H9 (cell line): ENCODE data around the gene ANKHD1. TPM values are rescaled to one million over a fixed set of nuclear protein-coding genes. Genes with fewer than 3 reads are reported as not detected.
"Not testable (repeated sequence)": the region's sequence is repeated elsewhere in the genome, so short reads cannot be mapped to it uniquely, and the experiment has no call there.

ENCODE experiments used
- DNase-seq: peaks from one replicate; pipeline ENCODE4 v3.0.0-alpha.2; 2017
- H2AFZ ChIP-seq: one replicate; pipeline ENCODE4 v1.6.1; 2013; ENCODE audit warnings: mild to moderate bottlenecking, low read length, control low read depth, moderate library complexity
- H2AK5ac ChIP-seq: 2 replicates; pipeline ENCODE4 v1.6.1; 2013; ENCODE audit warnings: low read length, control low read depth, mixed read lengths; ENCODE audit not compliant: insufficient read length
- H2BK120ac ChIP-seq: one replicate; pipeline ENCODE4 v1.6.1; 2013; ENCODE audit warnings: low read depth, mild to moderate bottlenecking, low read length, control low read depth, inconsistent platforms; ENCODE audit not compliant: poor library complexity, severe bottlenecking
- H2BK12ac ChIP-seq: 2 replicates; pipeline ENCODE4 v1.6.1; 2013; ENCODE audit warnings: low read length, control low read depth, mixed read lengths, low read depth; ENCODE audit not compliant: insufficient read length
- H2BK15ac ChIP-seq: 2 replicates; pipeline ENCODE4 v1.6.1; 2013; ENCODE audit warnings: low read depth, low read length, control low read depth
- H2BK20ac ChIP-seq: one replicate; pipeline ENCODE4 v1.6.1; 2013; ENCODE audit warnings: low read depth, mild to moderate bottlenecking, low read length, control low read depth, inconsistent platforms; ENCODE audit not compliant: poor library complexity, severe bottlenecking
- H2BK5ac ChIP-seq: 2 replicates; pipeline ENCODE4 v1.6.1; 2013; ENCODE audit warnings: low read length, control low read depth, mixed read lengths; ENCODE audit not compliant: insufficient read length
- H3K14ac ChIP-seq: 2 replicates; pipeline ENCODE4 v1.6.1; 2013; ENCODE audit warnings: low read length, control low read depth; ENCODE audit not compliant: insufficient read depth
- H3K18ac ChIP-seq: 2 replicates; pipeline ENCODE4 v1.6.1; 2013; ENCODE audit warnings: low read depth, mild to moderate bottlenecking, mixed read lengths, low read length, control low read depth; ENCODE audit not compliant: insufficient read length
- H3K23ac ChIP-seq: 2 replicates; pipeline ENCODE4 v1.6.1; 2013; ENCODE audit warnings: low read length, control low read depth, mixed read lengths, low read depth; ENCODE audit not compliant: insufficient read length
- H3K23me2 ChIP-seq: 2 replicates; pipeline ENCODE4 v1.6.1; 2013; ENCODE audit warnings: low read depth, mild to moderate bottlenecking, mixed read lengths, low read length, control low read depth; ENCODE audit not compliant: insufficient read length, poor library complexity, severe bottlenecking
- H3K27ac ChIP-seq: 2 replicates; pipeline ENCODE4 v1.5.1; 2013; ENCODE audit warnings: low read length, control low read depth, mixed read lengths, low read depth; ENCODE audit not compliant: insufficient read length
- H3K27me3 ChIP-seq: 2 replicates; pipeline ENCODE4 v1.6.1; 2013; ENCODE audit warnings: low read length, control low read depth, inconsistent platforms; ENCODE audit not compliant: insufficient read depth
- H3K4ac ChIP-seq: 2 replicates; pipeline ENCODE4 v1.6.1; 2013; ENCODE audit warnings: low read depth, mild to moderate bottlenecking, control low read depth, inconsistent platforms, low read length, moderate library complexity
- H3K4me1 ChIP-seq: 2 replicates; pipeline ENCODE4 v1.6.1; 2013; ENCODE audit warnings: low read length, control low read depth, inconsistent platforms; ENCODE audit not compliant: insufficient read depth
- H3K4me2 ChIP-seq: 2 replicates; pipeline ENCODE4 v1.6.1; 2013; ENCODE audit warnings: low read length, control low read depth, mixed read lengths; ENCODE audit not compliant: insufficient read length, insufficient read depth
- H3K56ac ChIP-seq: 2 replicates; pipeline ENCODE4 v1.6.1; 2013; ENCODE audit warnings: low read depth, mild to moderate bottlenecking, mixed read lengths, low read length, control low read depth; ENCODE audit not compliant: insufficient read length
- H3K79me1 ChIP-seq: 2 replicates; pipeline ENCODE4 v1.6.1; 2013; ENCODE audit warnings: low read depth, mild to moderate bottlenecking, moderate library complexity, low read length, control low read depth, inconsistent platforms; ENCODE audit not compliant: insufficient read depth, poor library complexity, severe bottlenecking
- H3K79me2 ChIP-seq: 2 replicates; pipeline ENCODE4 v1.6.1; 2013; ENCODE audit warnings: low read length, control low read depth, inconsistent platforms; ENCODE audit not compliant: insufficient read depth
- H3K9ac ChIP-seq: 2 replicates; pipeline ENCODE4 v1.6.1; 2013; ENCODE audit warnings: low read length, control low read depth, mixed read lengths; ENCODE audit not compliant: insufficient read length; ENCODE audit errors: extremely low read depth
- H3K9me3 ChIP-seq: one replicate; pipeline ENCODE4 v1.6.1; 2013; ENCODE audit warnings: low read depth, low read length, inconsistent platforms; ENCODE audit not compliant: control insufficient read depth
- H3T11ph ChIP-seq: one replicate; pipeline ENCODE4 v1.6.1; 2013; ENCODE audit warnings: mild to moderate bottlenecking, low read length, control low read depth, inconsistent platforms
- H4K20me1 ChIP-seq: one replicate; pipeline ENCODE4 v1.6.1; 2013; ENCODE audit not compliant: control insufficient read depth, insufficient read length, insufficient read depth
- H4K5ac ChIP-seq: 2 replicates; pipeline ENCODE4 v1.6.1; 2013; ENCODE audit warnings: low read depth, mild to moderate bottlenecking, mixed read lengths, low read length, control low read depth; ENCODE audit not compliant: insufficient read length
- H4K8ac ChIP-seq: replicated peaks from 2 replicates; pipeline ENCODE4 v1.6.1; 2013; ENCODE audit warnings: low read length, control low read depth, mixed read lengths, low read depth; ENCODE audit not compliant: insufficient read length
- H4K91ac ChIP-seq: 2 replicates; pipeline ENCODE4 v1.6.1; 2013; ENCODE audit warnings: low read depth, mild to moderate bottlenecking, moderate library complexity, mixed read lengths, low read length, control low read depth; ENCODE audit not compliant: insufficient read length
- H3K27ac Mint-ChIP-seq, 3 experiments: 2 replicates in 2 of 3; 3 replicates in 1 of 3; pipeline ENCODE4 v1.8.0; 2020 to 2021; ENCODE audit warnings: mixed read lengths in 3 of 3, mild to moderate bottlenecking in 1 of 3, moderate library complexity in 1 of 3
- H3K27me3 Mint-ChIP-seq: 2 replicates; pipeline ENCODE4 v1.8.0; 2021; ENCODE audit warnings: low read depth, mild to moderate bottlenecking, moderate library complexity, mixed read lengths
- H3K36me3 Mint-ChIP-seq, 3 experiments: 2 replicates in 2 of 3; 3 replicates in 1 of 3; pipeline ENCODE4 v1.8.0; 2020 to 2021; ENCODE audit warnings: low read depth in 3 of 3, mixed read lengths in 3 of 3; ENCODE audit not compliant: insufficient read depth in 1 of 3
- H3K4me1 Mint-ChIP-seq, 2 experiments: 2 replicates each; pipeline ENCODE4 v1.8.0; 2020; ENCODE audit warnings: mixed read lengths in 2 of 2
- H3K4me3 Mint-ChIP-seq, 2 experiments: 2 replicates in 1 of 2; 3 replicates in 1 of 2; pipeline ENCODE4 v1.8.0; 2020 to 2021; ENCODE audit warnings: mild to moderate bottlenecking in 2 of 2, mixed read lengths in 2 of 2, moderate library complexity in 1 of 2
- H3K9me3 Mint-ChIP-seq, 2 experiments: 2 replicates in 1 of 2; 3 replicates in 1 of 2; pipeline ENCODE4 v1.8.0; 2020; ENCODE audit warnings: mild to moderate bottlenecking in 2 of 2, mixed read lengths in 2 of 2, moderate library complexity in 1 of 2
- CTCF ChIP-seq: fragments of 200-600 bp; sonication (generic); conservative IDR thresholded peaks from 3 replicates; pipeline ENCODE4 v1.8.0; 2021; ENCODE audit warnings: antibody characterized with exemption, mild to moderate bottlenecking
- WGBS: extraction: QIAGEN DNeasy Blood & Tissue Kit; methylation state at CpG from one replicate; pipeline ENCODE4 v1.1.7; 2013; ENCODE audit warnings: missing lambda C conversion rate, low lambda C conversion rate, mixed read lengths; ENCODE audit not compliant: insufficient read length; ENCODE audit errors: extremely low coverage; 5-methylcytosine and 5-hydroxymethylcytosine counted together
- total RNA-seq: library from RNA; stranded (reverse); gene quantifications from 2 replicates; pipeline ENCODE4 v1.2.1, GENCODE V29; 2021

Gene ANKHD1
- total RNA-seq, 1 experiment from 2014 or later: 105 TPM

- peaks cover 10 to 21% of the 10 kb centered on the region in 2 experiments for H3K4me1 Mint-ChIP-seq
- 0 out of 7 replicates have a peak overlapping the region, but pooled peaks of 1 of the 3 experiments have one; percentile 76 for H3K27ac Mint-ChIP-seq
- Histone ChIP-seq H3K79me1 (peaks cover 6% of the 10 kb centered on the region), H3K14ac (no peak overlapping the region), H3K9me3 (no peaks in the 10 kb centered on the region), H3K27ac (no peak overlapping the region), H2BK15ac (no peak overlapping the region), H3K23ac (no peak overlapping the region), H2AFZ (no peak overlapping the region), H3K23me2 (no peaks in the 10 kb centered on the region), H2BK120ac (no peak overlapping the region), H3K4me1 (no peaks in the 10 kb centered on the region), H2BK20ac (no peak overlapping the region), H3K4ac (no peak overlapping the region), H4K8ac (no peak overlapping the region), H2BK5ac (no peak overlapping the region), H3K4me2 (no peak overlapping the region), H4K20me1 (no peaks in the 10 kb centered on the region), H3K9ac (no peak overlapping the region), H2BK12ac (no peak overlapping the region), H4K91ac (no peak overlapping the region), H3T11ph (no peak overlapping the region), H3K56ac (no peak overlapping the region), H4K5ac (no peak overlapping the region), H2AK5ac (no peak overlapping the region), H3K79me2 (peaks cover 29% of the 10 kb centered on the region; the same call in 1 of the 2 replicates), H3K18ac (no peak overlapping the region), H3K27me3 (no peaks in the 10 kb centered on the region)
- H3K36me3 Mint-ChIP-seq: peaks cover 9 to 15% (median 12%) of the 10 kb centered on the region in 3 experiments
- H3K9me3 Mint-ChIP-seq: peaks cover 2 to 3% of the 10 kb centered on the region in 2 experiments; a peak in 1 of 5 replicates
- no peak for TF ChIP-seq CTCF
- H3K27me3 Mint-ChIP-seq: no peaks in the 10 kb centered on the region
- no peak overlapping the region for H3K4me3 Mint-ChIP-seq
- no CpG with 5 or more reads among the region's 5 CpGs for WGBS
- DNase-seq: no peak
Measured at GRCh38 chr5:140420665-140421361, 19.2 kb downstream of the ANKHD1 start.

- Mint-ChIP-seq H3K36me3 (peaks cover 11 to 17% (median 16%) of the 10 kb centered on the region in 3 experiments; a peak in 6 of 7 replicates), H3K4me1 (peaks cover 10 to 21% of the 10 kb centered on the region in 2 experiments)
- DNase-seq, H3K4me3 Mint-ChIP-seq, H3K4ac ChIP-seq, H3K9ac ChIP-seq, H3T11ph ChIP-seq, H3K27ac ChIP-seq, H2BK5ac ChIP-seq, H3K4me2 ChIP-seq, H2AFZ ChIP-seq, H2BK20ac ChIP-seq, H3K27ac Mint-ChIP-seq, H3K23me2 ChIP-seq, H2AK5ac ChIP-seq, H3K4me1 ChIP-seq, H3K27me3 Mint-ChIP-seq, H3K9me3 ChIP-seq, H3K14ac ChIP-seq, H3K9me3 Mint-ChIP-seq, H2BK12ac ChIP-seq, H4K91ac ChIP-seq, H2BK15ac ChIP-seq, H4K8ac ChIP-seq, H2BK120ac ChIP-seq, H3K18ac ChIP-seq, H3K56ac ChIP-seq, H4K20me1 ChIP-seq, H3K27me3 ChIP-seq, H3K23ac ChIP-seq, H3K79me1 ChIP-seq, H4K5ac ChIP-seq: not testable (repeated sequence)
- peaks cover 28% of the 10 kb centered on the region; the same call in 1 of the 2 replicates for H3K79me2 ChIP-seq
- WGBS: no CpG with 5 or more reads among the region's 7 CpGs
Measured at GRCh38 chr5:140421375-140421774, 19.7 kb downstream of the ANKHD1 start.
